ENCODE data around the gene CHN2.

GRCh38 chr7:29421010-29421956 is 226.7 kb downstream of the CHN2 start:
- TF ChIP-seq TAF1 (IDR thresholded peaks at IDR 0.05; ENCODE audit: borderline replicate concordance, insufficient read depth, low read length) (no peak), POLR2AphosphoS5 (IDR thresholded peaks at IDR 0.05; ENCODE audit: low read depth, low read length) (no peak), SIN3A (IDR thresholded peaks at IDR 0.05; ENCODE audit: borderline replicate concordance, insufficient read depth, low read length) (no peak), FOXP2 (optimal IDR thresholded peaks at IDR 0.05; ENCODE audit: borderline replicate concordance, extremely low read depth, extremely low read length, insufficient read depth) (no peak)

Measured in PFSK-1 (cell line).